CD14-positive monocyte (primary cell): ENCODE data around the gene CBX4. TPM values are rescaled to one million over a fixed set of nuclear protein-coding genes. Genes with fewer than 3 reads are reported as not detected.
A peak's percentile ranks its signal among the peaks of the same experiment; 100 is the strongest.

Source experiments
- DNase-seq, 3 donors: peaks; one replicate each; pipeline ENCODE4 v3.0.0-alpha.2; 2011 to 2022
- H2AFZ ChIP-seq: 2 replicates; pipeline ENCODE4 v1.6.0; 2012; ENCODE audit warnings: mild to moderate bottlenecking, low read depth, low read length, inconsistent platforms; ENCODE audit not compliant: insufficient read depth, poor library complexity, severe bottlenecking
- H3K27ac ChIP-seq, 2 donors: 1 replicate in 1 of 2; 2 replicates in 1 of 2; pipeline ENCODE4 v1.5.1; 2012 to 2013; ENCODE audit warnings: low read length in 2 of 2, control low read depth in 1 of 2, inconsistent platforms in 1 of 2, low read depth in 1 of 2, mild to moderate bottlenecking in 1 of 2
- H3K27me3 ChIP-seq, 2 donors: one replicate each; pipeline versions ENCODE4 v1.6.0 to v1.6.1; 2011 to 2013; ENCODE audit warnings: low read length in 2 of 2; ENCODE audit not compliant: control insufficient read depth in 2 of 2, insufficient read depth in 2 of 2
- H3K36me3 ChIP-seq, 2 donors: replicated peaks in 1 of 2; 1 replicate in 1 of 2; 2 replicates in 1 of 2; pipeline versions ENCODE4 v1.5.1 to v1.6.1; 2012 to 2013; ENCODE audit warnings: low read length in 2 of 2, control low read depth in 1 of 2, inconsistent platforms in 1 of 2, mild to moderate bottlenecking in 1 of 2; ENCODE audit not compliant: insufficient read depth in 2 of 2, control insufficient read depth in 1 of 2
- H3K4me1 ChIP-seq, 2 donors: 1 replicate in 1 of 2; 2 replicates in 1 of 2; pipeline versions ENCODE4 v1.5.1 to v1.6.1; 2012 to 2013; ENCODE audit warnings: low read length in 2 of 2, control low read depth in 1 of 2, inconsistent platforms in 1 of 2, mild to moderate bottlenecking in 1 of 2, moderate library complexity in 1 of 2; ENCODE audit not compliant: insufficient read depth in 2 of 2, control insufficient read depth in 1 of 2
- H3K4me2 ChIP-seq: replicated peaks from 2 replicates; pipeline ENCODE3; 2012; ENCODE audit warnings: low read length, moderate library complexity, mild to moderate bottlenecking; ENCODE audit not compliant: poor library complexity, severe bottlenecking; ENCODE audit errors: extremely low read depth
- H3K4me3 ChIP-seq, 3 experiments: fragments of 200-600 bp in 1 of 3; sonication (generic) in 1 of 3; replicated peaks in 1 of 3; 1 replicate in 2 of 3; 2 replicates in 1 of 3; pipeline ENCODE4 v1.5.1; 2011 to 2013; ENCODE audit warnings: low read length in 3 of 3, mild to moderate bottlenecking in 3 of 3, control low read depth in 2 of 3, low read depth in 2 of 3, inconsistent platforms in 1 of 3, moderate library complexity in 1 of 3
- H3K79me2 ChIP-seq: 2 replicates; pipeline ENCODE4 v1.6.0; 2012; ENCODE audit warnings: mild to moderate bottlenecking, control low read depth, inconsistent platforms, low read length, moderate library complexity; ENCODE audit not compliant: insufficient read depth
- H3K9ac ChIP-seq: 2 replicates; pipeline ENCODE4 v1.6.0; 2017; ENCODE audit warnings: low read length, mild to moderate bottlenecking; ENCODE audit not compliant: insufficient read depth, poor library complexity, severe bottlenecking
- H3K9me3 ChIP-seq, 2 donors: replicated peaks in 1 of 2; 1 replicate in 1 of 2; 2 replicates in 1 of 2; pipeline versions ENCODE4 v1.5.1 to v1.6.1; 2012 to 2013; ENCODE audit warnings: low read length in 2 of 2, control low read depth in 1 of 2; ENCODE audit not compliant: control insufficient read depth in 1 of 2, insufficient read depth in 1 of 2
- H4K20me1 ChIP-seq: 2 replicates; pipeline ENCODE4 v1.6.0; 2012; ENCODE audit warnings: mild to moderate bottlenecking, low read length, control low read depth, moderate library complexity; ENCODE audit not compliant: insufficient read depth
- H3K27ac Mint-ChIP-seq, 7 donors: one replicate each; pipeline ENCODE4 v1.8.0; 2020; ENCODE audit warnings: mild to moderate bottlenecking in 7 of 7, mixed read lengths in 7 of 7, moderate library complexity in 6 of 7, inconsistent platforms in 2 of 7
- H3K27me3 Mint-ChIP-seq, 3 donors: one replicate each; pipeline ENCODE4 v1.8.0; 2021 to 2022; ENCODE audit warnings: low read depth in 3 of 3, mild to moderate bottlenecking in 3 of 3, mixed read lengths in 3 of 3, moderate library complexity in 3 of 3, inconsistent platforms in 1 of 3
- H3K36me3 Mint-ChIP-seq, 2 donors: one replicate each; pipeline ENCODE4 v1.8.0; 2020; ENCODE audit warnings: mixed read lengths in 2 of 2, inconsistent platforms in 1 of 2, mild to moderate bottlenecking in 1 of 2
- H3K4me1 Mint-ChIP-seq: one replicate; pipeline ENCODE4 v1.8.0; 2020; ENCODE audit warnings: mild to moderate bottlenecking, mixed read lengths
- H3K4me3 Mint-ChIP-seq, 2 donors: one replicate each; pipeline ENCODE4 v1.8.0; 2020; ENCODE audit warnings: mild to moderate bottlenecking in 2 of 2, mixed read lengths in 2 of 2, moderate library complexity in 1 of 2
- H3K9me3 Mint-ChIP-seq, 7 donors: one replicate each; pipeline ENCODE4 v1.8.0; 2020 to 2022; ENCODE audit warnings: mixed read lengths in 7 of 7, mild to moderate bottlenecking in 6 of 7, moderate library complexity in 6 of 7, inconsistent platforms in 2 of 7
- WGBS: methylation state at CpG from one replicate; pipeline ENCODE4 v1.1.5; 2013; ENCODE audit warnings: missing lambda C conversion rate; ENCODE audit not compliant: insufficient coverage; 5-methylcytosine and 5-hydroxymethylcytosine counted together
- intact Hi-C, 2 donors: fragments of 100-400 bp; cut with micrococcal nuclease; formaldehyde crosslinking; loops; one replicate each; pipeline versions ENCODE4 v1.15.0 to v1.15.1; 2023
- polyA plus RNA-seq, 3 donors: library from polyadenylated mRNA; depleted of rRNA in 1 of 3; unstranded in 2 of 3; stranded (reverse) in 1 of 3; fragments of 300-500 nt in 2 of 3; fragments of >200 nt in 1 of 3; fragmentation: Illumina TruSeq in 2 of 3; gene quantifications; 1 replicate in 2 of 3; 2 replicates in 1 of 3; pipeline ENCODE4 v1.2.3, GENCODE V29; 2012 to 2021
- TF ChIP-seq, protein P1 (sequence below): fragments of 200-600 bp; IDR thresholded peaks from one replicate; pipeline ENCODE4 v1.8.0; 2022; ENCODE audit warnings: antibody characterized with exemption, mild to moderate bottlenecking

The CBX4 gene
- polyA plus RNA-seq, 3 donors = 1.4 to 82.8 (median 3.6) TPM

DNA sequence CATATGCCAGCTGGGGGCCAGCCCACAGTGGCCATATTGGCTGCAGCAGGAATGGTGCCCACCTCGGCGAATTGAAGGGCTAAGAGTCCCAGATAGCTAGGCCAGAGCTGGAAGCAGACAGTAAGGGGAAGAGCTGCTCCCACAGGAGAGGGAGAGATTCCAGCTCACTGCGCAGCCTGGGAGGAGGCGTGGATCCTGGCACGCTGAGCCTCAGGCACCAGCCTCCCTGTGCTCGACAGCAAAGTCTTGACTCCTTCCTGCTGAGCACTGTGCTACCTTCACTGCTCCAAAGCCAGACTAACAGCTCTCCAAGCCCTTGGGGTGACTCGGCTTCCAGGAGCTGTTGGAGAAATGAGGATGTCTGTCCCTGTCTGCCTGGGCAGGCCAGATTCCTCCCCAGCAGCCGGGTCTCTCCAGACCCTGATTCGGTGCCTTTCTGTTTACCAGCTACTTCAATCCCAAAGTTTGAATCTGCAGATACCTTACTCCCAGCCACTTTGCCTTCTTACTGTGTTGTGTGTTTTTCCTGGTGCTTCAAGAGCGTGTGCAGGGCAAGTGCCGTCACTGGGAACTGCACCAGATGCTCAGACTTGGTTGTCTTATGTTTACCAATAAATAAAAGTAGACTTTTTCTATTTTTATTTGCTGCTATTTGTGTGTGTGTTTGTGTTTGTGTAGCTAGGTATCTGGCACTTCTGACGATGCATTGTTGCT lies 52.2 kb downstream of the CBX4 start:
- Histone ChIP-seq H3K79me2 (no peaks in the 10 kb centered on the region), H3K9ac (peak overlapping the region; percentile 4), H3K4me2 (no peak overlapping the region), H3K27me3 (peaks cover 39 to 58% of the 10 kb centered on the region in 2 donors), H4K20me1 (peaks cover 6% of the 10 kb centered on the region), H3K9me3 (peaks cover 11 to 16% of the 10 kb centered on the region in 2 donors), H3K36me3 (no peaks in the 10 kb centered on the region), H3K4me1 (peaks cover 14 to 18% of the 10 kb centered on the region in 2 donors), H3K27ac (no peak overlapping the region), H3K4me3 (no peak overlapping the region), H2AFZ (no peak overlapping the region)
- peaks cover 5 to 8% of the 10 kb centered on the region in 2 donors for H3K36me3 Mint-ChIP-seq
- intact Hi-C loops = loop anchor here in 1 of 2 donors (5.0 kb wide), 2 partner anchors 130 to 200 kb away; no protein-coding TSS in a partner anchor
- peaks cover 0 to 18% (median 2%) of the 10 kb centered on the region in 7 donors for H3K9me3 Mint-ChIP-seq
- DNase-seq = peak in 1 of 3 donors; percentile 3
- TF ChIP-seq, protein P1, sequence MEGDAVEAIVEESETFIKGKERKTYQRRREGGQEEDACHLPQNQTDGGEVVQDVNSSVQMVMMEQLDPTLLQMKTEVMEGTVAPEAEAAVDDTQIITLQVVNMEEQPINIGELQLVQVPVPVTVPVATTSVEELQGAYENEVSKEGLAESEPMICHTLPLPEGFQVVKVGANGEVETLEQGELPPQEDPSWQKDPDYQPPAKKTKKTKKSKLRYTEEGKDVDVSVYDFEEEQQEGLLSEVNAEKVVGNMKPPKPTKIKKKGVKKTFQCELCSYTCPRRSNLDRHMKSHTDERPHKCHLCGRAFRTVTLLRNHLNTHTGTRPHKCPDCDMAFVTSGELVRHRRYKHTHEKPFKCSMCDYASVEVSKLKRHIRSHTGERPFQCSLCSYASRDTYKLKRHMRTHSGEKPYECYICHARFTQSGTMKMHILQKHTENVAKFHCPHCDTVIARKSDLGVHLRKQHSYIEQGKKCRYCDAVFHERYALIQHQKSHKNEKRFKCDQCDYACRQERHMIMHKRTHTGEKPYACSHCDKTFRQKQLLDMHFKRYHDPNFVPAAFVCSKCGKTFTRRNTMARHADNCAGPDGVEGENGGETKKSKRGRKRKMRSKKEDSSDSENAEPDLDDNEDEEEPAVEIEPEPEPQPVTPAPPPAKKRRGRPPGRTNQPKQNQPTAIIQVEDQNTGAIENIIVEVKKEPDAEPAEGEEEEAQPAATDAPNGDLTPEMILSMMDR = no peak
- 89% methylated on average over 5 of the region's 12 CpGs for WGBS
- H3K27ac Mint-ChIP-seq = no peak overlapping the region
- peaks cover 16% of the 10 kb centered on the region for H3K4me1 Mint-ChIP-seq
- peaks cover 53 to 67% (median 59%) of the 10 kb centered on the region in 3 donors for H3K27me3 Mint-ChIP-seq
- peak overlapping the region in 1 of 2 donors; percentile 47 for H3K4me3 Mint-ChIP-seq

DNA sequence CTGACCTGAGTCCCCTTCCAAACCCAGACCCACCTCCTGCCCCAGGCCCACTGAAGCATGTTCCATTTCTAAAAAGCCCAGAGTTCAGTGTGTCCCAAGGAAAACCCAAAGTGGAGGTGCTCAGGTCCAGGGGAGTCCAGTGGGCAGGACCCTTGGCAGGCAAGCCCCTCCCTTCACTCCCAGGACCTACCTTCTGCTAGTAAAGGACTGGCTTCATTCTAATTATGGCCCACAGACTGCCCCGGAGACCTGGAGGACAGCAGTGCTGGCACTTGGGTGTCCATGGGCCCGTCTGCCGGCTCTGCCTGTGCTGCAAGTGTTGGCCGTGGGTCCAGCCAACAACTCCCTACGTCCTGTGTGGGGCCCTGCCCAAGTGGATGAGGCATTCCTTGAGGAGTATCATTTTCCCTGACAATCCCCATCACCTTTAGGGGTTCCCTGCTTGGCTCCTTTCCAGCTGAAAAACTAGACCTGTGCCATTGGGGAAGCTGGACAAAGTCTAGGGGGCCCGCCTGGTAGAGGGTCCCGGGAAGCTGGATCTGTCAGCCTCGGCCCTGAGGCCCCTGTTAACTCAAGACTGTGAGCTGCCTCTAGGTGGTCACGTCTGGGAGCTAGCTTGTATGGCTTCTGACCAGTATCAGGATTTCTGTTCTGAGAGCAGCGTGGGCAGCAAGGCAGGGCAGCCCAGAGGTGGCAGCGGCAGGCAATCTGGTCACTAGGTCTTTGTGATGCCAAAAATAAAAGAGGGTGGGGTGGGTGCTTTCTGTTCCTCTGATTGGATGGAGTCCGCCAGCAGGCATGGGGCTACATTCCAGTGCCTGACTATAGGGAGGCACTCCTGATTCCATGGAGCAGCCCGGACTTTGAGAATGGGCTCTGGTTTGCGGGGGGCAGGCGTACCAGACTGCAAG lies 53.1 kb downstream of the CBX4 start:
- peaks cover 11 to 16% of the 10 kb centered on the region in 2 donors for H3K9me3 ChIP-seq
- intact Hi-C loops = loop anchor here in 1 of 2 donors (5.0 kb wide), 2 partner anchors 131 to 201 kb away; no protein-coding TSS in a partner anchor
- DNase-seq = peak in 1 of 3 donors; percentile 3
- H3K4me2 ChIP-seq = no peak overlapping the region
- Mint-ChIP-seq H3K9me3 (peaks cover 0 to 17% (median 2%) of the 10 kb centered on the region in 7 donors), H3K27me3 (peaks cover 49 to 67% (median 55%) of the 10 kb centered on the region in 3 donors), H3K4me1 (peaks cover 22% of the 10 kb centered on the region), H3K27ac (no peak overlapping the region), H3K4me3 (no peak overlapping the region), H3K36me3 (peaks cover 5 to 8% of the 10 kb centered on the region in 2 donors)
- no peaks in the 10 kb centered on the region for H3K36me3 ChIP-seq
- H3K79me2 ChIP-seq = no peaks in the 10 kb centered on the region
- TF ChIP-seq, protein P1 = no peak
- H3K4me1 ChIP-seq = peaks cover 22 to 24% of the 10 kb centered on the region in 2 donors
- no peaks in the 10 kb centered on the region for H4K20me1 ChIP-seq
- peaks cover 30 to 56% of the 10 kb centered on the region in 2 donors for H3K27me3 ChIP-seq
- 97% methylated on average over 11 of the region's 15 CpGs for WGBS
- no peak overlapping the region for H3K27ac ChIP-seq
- no peak overlapping the region for H3K4me3 ChIP-seq
- no peak overlapping the region for H2AFZ ChIP-seq
- H3K9ac ChIP-seq = peak overlapping the region; percentile 4
